ENCODE results near the gene PNKD. TPM values are rescaled to one million over a fixed set of nuclear protein-coding genes. Genes with fewer than 3 reads are reported as not detected.
"Not testable (repeated sequence)": the region's sequence is repeated elsewhere in the genome, so short reads cannot be mapped to it uniquely, and the experiment has no call there.

The PNKD gene
- total RNA-seq, 2 donors from 2014 or later: 21.1 to 31.2 TPM

GRCh38 chr2:218313356-218313755 lies 43.0 kb downstream of the PNKD start:
- H3K36me3 Mint-ChIP-seq (ENCODE audit: low read depth): no peaks in the 10 kb centered on the region
- no peak for ATAC-seq
- H3K27me3 Mint-ChIP-seq: no peaks in the 10 kb centered on the region

GRCh38 chr2:218314764-218315163 lies 44.4 kb downstream of the PNKD start:
- not testable (repeated sequence) for DNase-seq; ATAC-seq; H3K27me3 Mint-ChIP-seq; H3K9me3 ChIP-seq (ENCODE audit: control insufficient read depth, low read length, poor library complexity, severe bottlenecking); H3K36me3 Mint-ChIP-seq (ENCODE audit: low read depth); H3K4me3 Mint-ChIP-seq
- Mint-ChIP-seq H3K27ac (peak overlapping the region; percentile 87), H3K4me1 (peaks cover 19% of the 10 kb centered on the region)

More at GRCh38 chr2:218313356-218313755, 43.0 kb downstream of the PNKD start:
- no peaks in the 10 kb centered on the region for H3K9me3 ChIP-seq (ENCODE audit: control insufficient read depth, low read length, poor library complexity, severe bottlenecking)
- Mint-ChIP-seq H3K4me1 (peaks cover 20% of the 10 kb centered on the region), H3K27ac (no peak overlapping the region), H3K4me3 (no peak overlapping the region)
- no peak for DNase-seq

GRCh38 chr2:218315397-218315796 lies 45.1 kb downstream of the PNKD start:
- H3K27me3 Mint-ChIP-seq: no peaks in the 10 kb centered on the region
- H3K36me3 Mint-ChIP-seq (ENCODE audit: low read depth): peaks cover 2% of the 10 kb centered on the region
- ATAC-seq (no peak), DNase-seq (no peak)
- no peaks in the 10 kb centered on the region for H3K9me3 ChIP-seq (ENCODE audit: control insufficient read depth, low read length, poor library complexity, severe bottlenecking)
- peak overlapping the region; percentile 87 for H3K27ac Mint-ChIP-seq
- H3K4me1 Mint-ChIP-seq: peaks cover 21% of the 10 kb centered on the region
- H3K4me3 Mint-ChIP-seq: no peak overlapping the region

GRCh38 chr2:218317303-218317630 lies 46.9 kb downstream of the PNKD start:
- no peaks in the 10 kb centered on the region for H3K9me3 ChIP-seq (ENCODE audit: control insufficient read depth, low read length, poor library complexity, severe bottlenecking)
- H3K27me3 Mint-ChIP-seq: no peaks in the 10 kb centered on the region
- ATAC-seq (no peak), DNase-seq (no peak)
- H3K36me3 Mint-ChIP-seq (ENCODE audit: low read depth): peaks cover 2% of the 10 kb centered on the region
- H3K27ac Mint-ChIP-seq: peak overlapping the region; percentile 87
- no peak overlapping the region for H3K4me3 Mint-ChIP-seq
- peaks cover 26% of the 10 kb centered on the region for H3K4me1 Mint-ChIP-seq

GRCh38 chr2:218317835-218318234 lies 47.5 kb downstream of the PNKD start:
- peak overlapping the region; percentile 87 for H3K27ac Mint-ChIP-seq
- DNase-seq (no peak), ATAC-seq (no peak)
- peaks cover 31% of the 10 kb centered on the region for H3K4me1 Mint-ChIP-seq
- H3K36me3 Mint-ChIP-seq (ENCODE audit: low read depth): peaks cover 2% of the 10 kb centered on the region
- H3K27me3 Mint-ChIP-seq: no peaks in the 10 kb centered on the region
- no peak overlapping the region for H3K4me3 Mint-ChIP-seq
- no peaks in the 10 kb centered on the region for H3K9me3 ChIP-seq (ENCODE audit: control insufficient read depth, low read length, poor library complexity, severe bottlenecking)

GRCh38 chr2:218318241-218318640 lies 47.9 kb downstream of the PNKD start:
- H3K27ac Mint-ChIP-seq: no peak overlapping the region
- ATAC-seq (no peak), DNase-seq (no peak)
- H3K9me3 ChIP-seq (ENCODE audit: control insufficient read depth, low read length, poor library complexity, severe bottlenecking): no peaks in the 10 kb centered on the region
- no peak overlapping the region for H3K4me3 Mint-ChIP-seq
- peaks cover 31% of the 10 kb centered on the region for H3K4me1 Mint-ChIP-seq
- peaks cover 2% of the 10 kb centered on the region for H3K36me3 Mint-ChIP-seq (ENCODE audit: low read depth)
- no peaks in the 10 kb centered on the region for H3K27me3 Mint-ChIP-seq

- no peak for DNase-seq
- H3K9me3 ChIP-seq (ENCODE audit: control insufficient read depth, low read length, poor library complexity, severe bottlenecking): no peaks in the 10 kb centered on the region
- peaks cover 2% of the 10 kb centered on the region for H3K36me3 Mint-ChIP-seq (ENCODE audit: low read depth)
- H3K4me1 Mint-ChIP-seq: peaks cover 40% of the 10 kb centered on the region
- no peak overlapping the region for H3K27ac Mint-ChIP-seq
- H3K27me3 Mint-ChIP-seq: no peaks in the 10 kb centered on the region
- peak overlapping the region; percentile 39 for H3K4me3 Mint-ChIP-seq
- no peak for ATAC-seq
These were observed 49.6 kb downstream of the PNKD start for GRCh38 chr2:218319813-218320365.

GRCh38 chr2:218320704-218321336 lies 50.5 kb downstream of the PNKD start:
- H3K4me3 Mint-ChIP-seq: no peak overlapping the region
- DNase-seq (no peak), ATAC-seq (no peak)
- peaks cover 2% of the 10 kb centered on the region for H3K36me3 Mint-ChIP-seq (ENCODE audit: low read depth)
- no peaks in the 10 kb centered on the region for H3K27me3 Mint-ChIP-seq
- peaks cover 40% of the 10 kb centered on the region for H3K4me1 Mint-ChIP-seq
- H3K27ac Mint-ChIP-seq: no peak overlapping the region
- no peaks in the 10 kb centered on the region for H3K9me3 ChIP-seq (ENCODE audit: control insufficient read depth, low read length, poor library complexity, severe bottlenecking)

GRCh38 chr2:218322768-218323525 lies 52.6 kb downstream of the PNKD start:
- H3K4me1 Mint-ChIP-seq: peaks cover 34% of the 10 kb centered on the region
- DNase-seq (peak; percentile 27 to 46 (median 38)), ATAC-seq (peak; percentile 73)
- no peaks in the 10 kb centered on the region for H3K9me3 ChIP-seq (ENCODE audit: control insufficient read depth, low read length, poor library complexity, severe bottlenecking)
- H3K36me3 Mint-ChIP-seq (ENCODE audit: low read depth): peaks cover 2% of the 10 kb centered on the region
- peak overlapping the region; percentile 82 for H3K27ac Mint-ChIP-seq
- H3K27me3 Mint-ChIP-seq: no peaks in the 10 kb centered on the region
- H3K4me3 Mint-ChIP-seq: peak overlapping the region; percentile 89

- H3K4me1 Mint-ChIP-seq: peaks cover 33% of the 10 kb centered on the region
- DNase-seq: no peak
These were observed 53.5 kb downstream of the PNKD start for GRCh38 chr2:218323526-218324472.

GRCh38 chr2:218325566-218326160 lies 55.3 kb downstream of the PNKD start:
- Mint-ChIP-seq H3K4me3 (peak overlapping the region; percentile 64), H3K27ac (peak overlapping the region; percentile 29), H3K36me3 (ENCODE audit: low read depth) (no peaks in the 10 kb centered on the region), H3K27me3 (no peaks in the 10 kb centered on the region), H3K4me1 (peaks cover 28% of the 10 kb centered on the region)
- ATAC-seq: no peak
- H3K9me3 ChIP-seq (ENCODE audit: control insufficient read depth, low read length, poor library complexity, severe bottlenecking): no peaks in the 10 kb centered on the region
- no peak for DNase-seq

More at GRCh38 chr2:218323526-218324472, 53.5 kb downstream of the PNKD start:
- peak overlapping the region; percentile 80 for H3K27ac Mint-ChIP-seq
- H3K27me3 Mint-ChIP-seq: no peaks in the 10 kb centered on the region
- H3K4me3 Mint-ChIP-seq: peak overlapping the region; percentile 89
- no peak for ATAC-seq
- no peaks in the 10 kb centered on the region for H3K36me3 Mint-ChIP-seq (ENCODE audit: low read depth)
- H3K9me3 ChIP-seq (ENCODE audit: control insufficient read depth, low read length, poor library complexity, severe bottlenecking): no peaks in the 10 kb centered on the region

- ATAC-seq (no peak), DNase-seq (no peak)
- no peaks in the 10 kb centered on the region for H3K9me3 ChIP-seq (ENCODE audit: control insufficient read depth, low read length, poor library complexity, severe bottlenecking)
- Mint-ChIP-seq H3K4me3 (no peak overlapping the region), H3K27ac (peak overlapping the region; percentile 29), H3K4me1 (peaks cover 27% of the 10 kb centered on the region), H3K27me3 (no peaks in the 10 kb centered on the region), H3K36me3 (ENCODE audit: low read depth) (no peaks in the 10 kb centered on the region)
These were observed 56.0 kb downstream of the PNKD start for GRCh38 chr2:218326315-218326714.
